Pancreas (tissue), 10 donors: ENCODE results near the gene MRPS14. TPM values are rescaled to one million over a fixed set of nuclear protein-coding genes. Genes with fewer than 3 reads are reported as not detected.

ENCODE experiments used
- ATAC-seq, 4 donors: fragments of 200-7000 bp; cut with Tn5 transposase; one replicate each; pipeline versions ENCODE4 v1.8.0 to v1.9.1; 2020; ENCODE audit warnings: mild to moderate bottlenecking in 4 of 4, moderate library complexity in 4 of 4
- DNase-seq, 6 donors: peaks; one replicate each; pipeline ENCODE4 v3.0.0-alpha.2; 2020
- FAIRE-seq: peaks from 2 replicates; lab custom pipeline; 2012; peaks lifted over from hg19 to GRCh38; lab: Jason Lieb, UNC
- H3K27ac ChIP-seq, 4 donors: fragments of 200-600 bp; sonication (generic); 1 replicate in 3 of 4; 2 replicates in 1 of 4; pipeline versions ENCODE4 v1.5.0 to v1.8.0; 2020
- H3K27me3 ChIP-seq, 4 donors: fragments of 200-600 bp; one replicate each; pipeline ENCODE4 v1.8.0; 2021
- H3K36me3 ChIP-seq, 3 donors: fragments of 200-600 bp; sonication (generic) in 1 of 3; one replicate each; pipeline versions ENCODE4 v1.5.0 to v1.8.0; 2020 to 2021
- H3K4me1 ChIP-seq, 3 donors: fragments of 200-600 bp; one replicate each; pipeline ENCODE4 v1.8.0; 2021
- H3K4me3 ChIP-seq, 4 donors: fragments of 200-600 bp; sonication (generic) in 2 of 4; one replicate each; pipeline versions ENCODE4 v1.5.0 to v1.8.0; 2020 to 2021
- H3K9me3 ChIP-seq, 4 donors: fragments of 200-600 bp; one replicate each; pipeline ENCODE4 v1.8.0; 2021
- CTCF ChIP-seq, 4 donors: fragments of 200-600 bp; sonication (generic) in 3 of 4; IDR thresholded peaks; one replicate each; pipeline versions ENCODE4 v1.5.0 to v1.8.0; 2021; ENCODE audit warnings: antibody characterized with exemption in 4 of 4
- WGBS, 2 donors: extraction: QIAGEN DNeasy Blood & Tissue Kit; methylation state at CpG; one replicate each; pipeline ENCODE4 v1.1.7; 2013; 5-methylcytosine and 5-hydroxymethylcytosine counted together
- intact Hi-C, 3 donors: fragments of 100-400 bp; cut with DNase I; formaldehyde crosslinking; loops; one replicate each; pipeline versions ENCODE4 v1.11.1 to v1.14.2; 2022
- polyA plus RNA-seq, 2 donors: library from polyadenylated mRNA; stranded (reverse); fragments of 200-250 nt; gene quantifications; one replicate each; pipeline ENCODE4 v1.2.3, GENCODE V29; 2013
- total RNA-seq, 6 donors: library from RNA; stranded (reverse); fragmentation: NEBNext Ultra II Directional in 4 of 6; extraction: Animal tissue kit (Norgen Biotek cat#: 25700) in 4 of 6; gene quantifications; one replicate each; pipeline versions ENCODE4 v1.2.1 to v1.2.4, GENCODE V29; 2021 to 2023
- donor health status: healthy with polysubstance abuse.
- donor health status: DM: no; HTN: no; CAD: no; lungs with moderate emphysema.
- donor health status: DM: no; HTN: no; CAD: no.
- donor health status: control.
- donor health status: control.
- donor health status: Bipolar disorder and iron deficiency.
- donor health status: DM: yes; HTN: yes; CAD: no.
- donor health status: DM: no; HTN: no; CAD: no.
- donor health status: DM: no; HTN: no; CAD: no.
- donor health status: DM: yes; HTN: yes; CAD: no.

Gene MRPS14
- total RNA-seq (10 to 100 TPM in 5 of 6 donors, 1 to 10 TPM in 1; 9.9 to 19.9 (median 15.6) TPM), polyA plus RNA-seq (10 to 100 TPM in 1 of 2 donors, 1 to 10 TPM in 1; 6.8 to 16.2 TPM)

- peak within 1 kb of the TSS; percentile 46 to 83 (median 64) for H3K27ac ChIP-seq
- TF ChIP-seq CTCF (IDR thresholded peaks at IDR 0.05) = no peak
- peak; percentile 98 to 99 (median 98) for DNase-seq
- peaks cover 0 to 10% (median 0%) of the 10 kb centered on the region in 3 donors for H3K4me1 ChIP-seq
- no peaks in the 10 kb centered on the region for H3K27me3 ChIP-seq
- peak; percentile 93 for FAIRE-seq
- H3K9me3 ChIP-seq = no peaks in the 10 kb centered on the region
- WGBS, 2 donors = 3 to 4% methylated on average over 42 of the region's 42 CpGs
- intact Hi-C loops = no loop called here
- H3K4me3 ChIP-seq = peak within 1 kb of the TSS; percentile 53 to 91 (median 78)
- peaks cover 0 to 4% (median 0%) of the 10 kb centered on the region in 3 donors for H3K36me3 ChIP-seq
- ATAC-seq = peak; percentile 99
These were observed at the start of gene MRPS14 for GRCh38 chr1:175023043-175023921. Gene MRPS14, minus strand, starts transcription at chr1:175023425. Its CDS starts 17 bp downstream, at chr1:175023408.

GRCh38 chr1:175072099-175072951 is 49.1 kb upstream of the MRPS14 start:
- H3K27me3 ChIP-seq = peaks cover 0 to 4% (median 0%) of the 10 kb centered on the region in 4 donors
- TF ChIP-seq CTCF (IDR thresholded peaks at IDR 0.05) = no peak
- 24 to 29% methylated on average over 10 of the region's 10 CpGs for WGBS, 2 donors
- H3K27ac ChIP-seq = no peak overlapping the region
- FAIRE-seq (no peak), ATAC-seq (peak in 3 of 4 donors; percentile 35 to 82 (median 76)), DNase-seq (peak in 1 of 6 donors; percentile 29)
- no peaks in the 10 kb centered on the region for H3K36me3 ChIP-seq
- intact Hi-C loops = no loop called here
- H3K9me3 ChIP-seq = no peaks in the 10 kb centered on the region
- H3K4me3 ChIP-seq = no peak overlapping the region
- H3K4me1 ChIP-seq = no peaks in the 10 kb centered on the region

GRCh38 chr1:175071276-175071943 is 48.2 kb upstream of the MRPS14 start:
- Histone ChIP-seq H3K27ac (no peak overlapping the region), H3K9me3 (no peaks in the 10 kb centered on the region), H3K4me3 (no peak overlapping the region), H3K36me3 (no peaks in the 10 kb centered on the region), H3K4me1 (no peaks in the 10 kb centered on the region), H3K27me3 (peaks cover 0 to 4% (median 0%) of the 10 kb centered on the region in 4 donors)
- WGBS, 2 donors = 50 to 72% methylated on average over 3 of the region's 3 CpGs
- intact Hi-C loops = no loop called here
- ATAC-seq = no peak
- no peak for DNase-seq
- no peak for FAIRE-seq
- TF ChIP-seq CTCF (IDR thresholded peaks at IDR 0.05) = no peak

GRCh38 chr1:175070818-175071217 is 47.6 kb upstream of the MRPS14 start:
- intact Hi-C loops = no loop called here
- H3K4me1 ChIP-seq = no peaks in the 10 kb centered on the region
- no peaks in the 10 kb centered on the region for H3K9me3 ChIP-seq
- TF ChIP-seq CTCF (IDR thresholded peaks at IDR 0.05) = no peak
- no peak overlapping the region for H3K4me3 ChIP-seq
- no peaks in the 10 kb centered on the region for H3K36me3 ChIP-seq
- no peak for DNase-seq
- peaks cover 0 to 4% (median 0%) of the 10 kb centered on the region in 4 donors for H3K27me3 ChIP-seq
- FAIRE-seq = no peak
- no peak for ATAC-seq
- no peak overlapping the region for H3K27ac ChIP-seq
